Measurements from ENCODE around the gene ADGRA1. TPM values are rescaled to one million over a fixed set of nuclear protein-coding genes. Genes with fewer than 3 reads are reported as not detected.

The ADGRA1 gene
- total RNA-seq, 3 donors from 2014 or later (not counting 1 experiment from before 2014, with no cell fraction given): not detected

DNA sequence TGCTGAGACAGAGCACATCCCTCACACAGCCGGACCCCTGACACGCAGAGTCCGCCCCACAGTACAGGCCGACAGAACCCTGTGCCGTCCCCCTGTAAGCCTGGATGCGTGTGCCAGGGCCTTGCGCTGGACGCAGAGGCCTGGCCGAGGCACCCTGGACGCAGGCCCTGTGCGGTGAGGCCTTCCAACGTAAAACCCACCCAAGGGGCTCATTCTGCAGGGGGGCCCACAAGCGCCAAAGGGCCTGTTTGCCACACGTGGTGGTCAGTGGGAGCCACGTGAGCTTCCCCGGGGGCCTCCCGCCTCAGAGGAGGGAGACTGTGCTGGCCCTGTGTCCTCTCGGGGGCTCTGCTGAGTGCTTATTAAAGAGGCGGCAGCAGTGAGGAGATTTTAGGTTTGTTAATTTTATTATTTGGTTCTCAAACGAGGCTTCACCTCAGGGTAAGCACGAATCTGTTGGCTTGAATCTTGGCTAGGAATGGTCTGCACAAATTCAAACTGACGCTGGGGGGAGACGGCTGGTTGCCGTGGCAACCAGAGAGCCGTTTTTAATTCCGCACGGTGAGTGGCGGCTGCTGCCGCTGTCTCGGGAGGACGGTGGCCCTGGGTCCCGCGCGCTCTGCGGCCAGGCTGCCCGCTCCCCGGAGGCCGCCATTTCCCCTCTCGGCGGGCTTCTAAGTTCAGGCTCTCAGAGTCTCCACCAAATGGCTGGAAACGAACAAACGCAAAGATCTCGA lies 4.9 kb upstream of the ADGRA1 start:
- WGBS (ENCODE audit: insufficient coverage): 77% methylated on average over 43 of the region's 43 CpGs
- Mint-ChIP-seq H3K36me3 (no peaks in the 10 kb centered on the region), H3K27me3 (ENCODE audit: low read depth in 2 of 2) (peaks cover 0 to 4% of the 10 kb centered on the region in 2 donors), H3K4me1 (no peaks in the 10 kb centered on the region), H3K27ac (no peak overlapping the region), H3K4me3 (no peak overlapping the region), H3K9me3 (no peaks in the 10 kb centered on the region)
- Histone ChIP-seq H3K4me3 (ENCODE audit: low read length) (no peak overlapping the region), H3K36me3 (ENCODE audit: control insufficient read depth, insufficient read depth, low read length) (no peaks in the 10 kb centered on the region), H3K9me3 (ENCODE audit: control insufficient read depth, insufficient read depth, low read length) (no peaks in the 10 kb centered on the region), H3K27me3 (ENCODE audit: control insufficient read depth, insufficient read depth, low read length) (peaks cover 5% of the 10 kb centered on the region), H3K4me1 (ENCODE audit: control insufficient read depth, insufficient read depth, low read length) (no peaks in the 10 kb centered on the region), H3K27ac (ENCODE audit: low read length) (no peak overlapping the region)
- intact Hi-C loops (cut with micrococcal nuclease): no loop called here
- TF ChIP-seq CTCF (IDR thresholded peaks at IDR 0.05): no peak
- DNase-seq: no peak
- ATAC-seq: no peak

DNA sequence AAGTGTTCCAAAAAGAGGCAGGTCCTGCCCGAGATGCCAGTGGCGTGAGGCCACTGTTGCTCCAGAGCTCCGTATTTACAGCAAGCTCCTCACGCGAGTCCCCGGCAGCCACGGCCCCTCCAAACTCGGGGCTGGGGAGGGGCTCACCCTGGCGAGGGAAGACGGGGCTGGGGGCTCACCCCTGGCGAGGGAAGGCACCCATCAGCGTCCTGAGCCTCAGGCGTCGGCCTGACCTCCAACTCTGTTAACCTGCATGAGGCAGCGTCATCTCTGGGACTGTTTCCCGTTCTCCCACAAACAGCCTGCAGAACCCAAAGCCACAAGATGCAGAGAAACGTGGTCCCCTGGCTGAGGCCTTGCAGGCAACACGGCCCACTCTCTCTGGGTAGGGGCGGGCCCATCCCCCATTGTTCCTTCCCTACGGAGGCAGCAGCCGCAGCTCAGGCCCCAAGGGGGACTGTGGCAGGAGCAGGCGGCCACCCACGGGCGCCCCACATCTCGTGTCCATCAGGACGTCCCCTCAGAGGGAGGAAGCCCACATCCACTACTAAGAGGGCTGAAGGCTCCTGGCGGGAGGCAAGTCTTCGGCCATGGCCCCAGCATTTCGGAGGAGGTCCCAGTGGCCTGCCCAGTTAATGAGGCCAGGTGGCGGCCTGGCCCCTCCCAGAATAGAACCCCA lies 4.2 kb upstream of the ADGRA1 start:
- Histone ChIP-seq H3K36me3 (ENCODE audit: control insufficient read depth, insufficient read depth, low read length) (no peaks in the 10 kb centered on the region), H3K4me1 (ENCODE audit: control insufficient read depth, insufficient read depth, low read length) (no peaks in the 10 kb centered on the region), H3K9me3 (ENCODE audit: control insufficient read depth, insufficient read depth, low read length) (no peaks in the 10 kb centered on the region), H3K27ac (ENCODE audit: low read length) (no peak overlapping the region), H3K27me3 (ENCODE audit: control insufficient read depth, insufficient read depth, low read length) (peaks cover 5% of the 10 kb centered on the region), H3K4me3 (ENCODE audit: low read length) (no peak overlapping the region)
- 78% methylated on average over 30 of the region's 30 CpGs for WGBS (ENCODE audit: insufficient coverage)
- no peaks in the 10 kb centered on the region for H3K9me3 Mint-ChIP-seq
- no peak overlapping the region for H3K27ac Mint-ChIP-seq
- H3K27me3 Mint-ChIP-seq (ENCODE audit: low read depth in 2 of 2): peaks cover 0 to 4% of the 10 kb centered on the region in 2 donors
- H3K4me3 Mint-ChIP-seq: no peak overlapping the region
- no peaks in the 10 kb centered on the region for H3K36me3 Mint-ChIP-seq
- ATAC-seq: no peak
- DNase-seq: no peak
- no peak for TF ChIP-seq CTCF (IDR thresholded peaks at IDR 0.05)
- intact Hi-C loops (cut with micrococcal nuclease): no loop called here
- no peaks in the 10 kb centered on the region for H3K4me1 Mint-ChIP-seq

GRCh38 chr10:133084491-133084890 lies 3.2 kb upstream of the ADGRA1 start:
- ATAC-seq (no peak), DNase-seq (no peak)
- H3K27me3 ChIP-seq (ENCODE audit: control insufficient read depth, insufficient read depth, low read length): peaks cover 8% of the 10 kb centered on the region
- TF ChIP-seq CTCF (IDR thresholded peaks at IDR 0.05): no peak
- intact Hi-C loops (cut with micrococcal nuclease): no loop called here
- 88% methylated on average over 17 of the region's 17 CpGs for WGBS (ENCODE audit: insufficient coverage)
- H3K4me3 Mint-ChIP-seq: no peak overlapping the region
- H3K27ac Mint-ChIP-seq: no peak overlapping the region
- H3K27me3 Mint-ChIP-seq (ENCODE audit: low read depth in 2 of 2): peaks cover 0 to 4% of the 10 kb centered on the region in 2 donors
- no peaks in the 10 kb centered on the region for H3K9me3 Mint-ChIP-seq
- H3K4me3 ChIP-seq (ENCODE audit: low read length): no peak overlapping the region
- H3K36me3 Mint-ChIP-seq: no peaks in the 10 kb centered on the region
- no peaks in the 10 kb centered on the region for H3K4me1 Mint-ChIP-seq
- H3K9me3 ChIP-seq (ENCODE audit: control insufficient read depth, insufficient read depth, low read length): no peaks in the 10 kb centered on the region
- H3K36me3 ChIP-seq (ENCODE audit: control insufficient read depth, insufficient read depth, low read length): no peaks in the 10 kb centered on the region
- H3K4me1 ChIP-seq (ENCODE audit: control insufficient read depth, insufficient read depth, low read length): no peaks in the 10 kb centered on the region
- H3K27ac ChIP-seq (ENCODE audit: low read length): no peak overlapping the region
